Measurements from ENCODE around the gene UNC79.

UNC79 gene

DNA sequence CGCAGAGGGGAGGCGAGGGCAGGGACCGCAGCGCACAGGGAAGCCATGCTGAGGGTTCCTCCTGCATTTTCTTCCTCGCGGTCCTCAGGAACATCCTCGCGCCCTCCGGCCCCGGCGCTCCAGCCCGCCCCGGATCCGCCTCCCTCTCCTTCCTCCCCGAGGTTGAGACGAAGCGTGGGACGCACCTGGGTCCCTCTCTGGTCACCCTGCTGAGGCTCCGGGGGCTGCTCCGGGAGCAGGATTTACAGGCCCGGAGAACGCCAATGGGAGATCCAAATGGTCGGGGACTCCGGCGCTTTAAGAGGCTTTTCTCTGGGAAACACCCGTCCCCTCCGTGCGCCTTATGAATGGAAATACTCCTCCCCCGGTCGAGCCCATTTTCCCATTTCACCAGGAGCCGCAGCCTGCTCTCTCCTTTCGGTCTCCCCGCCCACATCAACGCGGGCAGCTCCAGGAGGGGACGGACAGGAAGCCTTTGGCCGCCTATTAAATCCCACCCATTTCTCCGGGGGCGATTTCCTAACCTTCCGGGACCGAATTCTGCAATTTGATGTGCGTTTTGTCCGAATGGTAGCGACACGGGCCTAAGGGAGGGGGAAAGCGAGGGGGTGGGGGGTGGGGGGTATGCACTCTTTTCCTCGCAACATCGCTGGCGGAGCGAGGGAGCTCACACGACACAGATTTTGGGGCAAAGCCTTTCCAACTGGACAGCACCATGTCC lies at the start of gene UNC79 (continued):
- TF ChIP-seq EGR2 (tag by site-specific recombination; IDR thresholded peaks at IDR 0.05; ENCODE audit: low read depth) (peak; percentile 33), ZBTB8A (tag by site-specific recombination; IDR thresholded peaks at IDR 0.05) (0 out of 2 replicates have a peak, but pooled peaks have one; percentile 9), GLIS2 (tag by site-specific recombination; IDR thresholded peaks at IDR 0.05) (0 out of 2 replicates have a peak, but pooled peaks have one; percentile 24), ZIC2 (tag by site-specific recombination; IDR thresholded peaks at IDR 0.05) (peak; percentile 37; the same call in 1 of the 2 replicates), IKZF3 (tag by site-specific recombination; IDR thresholded peaks at IDR 0.05) (0 out of 2 replicates have a peak, but pooled peaks have one; percentile 14), ZNF341 (tag by site-specific recombination; IDR thresholded peaks at IDR 0.05; ENCODE audit: low read depth) (peak; percentile 79)
- TF ChIP-seq, protein P1, sequence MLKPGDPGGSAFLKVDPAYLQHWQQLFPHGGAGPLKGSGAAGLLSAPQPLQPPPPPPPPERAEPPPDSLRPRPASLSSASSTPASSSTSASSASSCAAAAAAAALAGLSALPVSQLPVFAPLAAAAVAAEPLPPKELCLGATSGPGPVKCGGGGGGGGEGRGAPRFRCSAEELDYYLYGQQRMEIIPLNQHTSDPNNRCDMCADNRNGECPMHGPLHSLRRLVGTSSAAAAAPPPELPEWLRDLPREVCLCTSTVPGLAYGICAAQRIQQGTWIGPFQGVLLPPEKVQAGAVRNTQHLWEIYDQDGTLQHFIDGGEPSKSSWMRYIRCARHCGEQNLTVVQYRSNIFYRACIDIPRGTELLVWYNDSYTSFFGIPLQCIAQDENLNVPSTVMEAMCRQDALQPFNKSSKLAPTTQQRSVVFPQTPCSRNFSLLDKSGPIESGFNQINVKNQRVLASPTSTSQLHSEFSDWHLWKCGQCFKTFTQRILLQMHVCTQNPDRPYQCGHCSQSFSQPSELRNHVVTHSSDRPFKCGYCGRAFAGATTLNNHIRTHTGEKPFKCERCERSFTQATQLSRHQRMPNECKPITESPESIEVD (tag by site-specific recombination; IDR thresholded peaks at IDR 0.05): no peak

DNA sequence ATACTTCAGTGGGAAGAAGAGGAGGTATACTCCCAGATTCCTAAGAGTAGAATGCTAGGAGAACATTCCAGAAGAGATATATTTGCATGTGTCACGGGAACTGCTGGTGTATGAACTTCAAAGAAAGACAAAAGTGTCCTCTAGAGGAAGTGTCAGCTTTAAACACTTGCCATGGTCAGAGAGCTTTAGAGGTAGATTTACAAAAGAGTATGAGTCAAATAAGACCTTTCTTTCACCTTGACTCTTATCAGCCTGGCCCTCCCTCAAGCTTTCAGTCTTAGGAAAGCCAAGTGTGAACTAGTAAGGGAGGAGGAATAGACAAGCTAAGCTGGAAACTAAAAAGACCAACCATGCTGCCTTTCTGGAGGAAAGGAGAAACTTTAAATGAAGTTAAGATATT lies 49.1 kb upstream of the UNC79 start:
- no peak overlapping the region for H3K27ac ChIP-seq (ENCODE audit: extremely low read depth, low read depth, low read length)
- no peaks in the 10 kb centered on the region for H3K9me3 ChIP-seq (ENCODE audit: control insufficient read depth, insufficient read depth, low read depth, low read length)
- POLR2A ChIA-PET: no interaction called here
- H3K4me1 ChIP-seq (ENCODE audit: control insufficient read depth, insufficient read depth, low read length): no peaks in the 10 kb centered on the region
- CTCF ChIA-PET: no interaction called here
- H3K36me3 ChIP-seq (ENCODE audit: control insufficient read depth in 2 of 2, insufficient read depth in 1 of 2, low read length in 2 of 2): no peaks in the 10 kb centered on the region
- TF ChIP-seq, protein P2, sequence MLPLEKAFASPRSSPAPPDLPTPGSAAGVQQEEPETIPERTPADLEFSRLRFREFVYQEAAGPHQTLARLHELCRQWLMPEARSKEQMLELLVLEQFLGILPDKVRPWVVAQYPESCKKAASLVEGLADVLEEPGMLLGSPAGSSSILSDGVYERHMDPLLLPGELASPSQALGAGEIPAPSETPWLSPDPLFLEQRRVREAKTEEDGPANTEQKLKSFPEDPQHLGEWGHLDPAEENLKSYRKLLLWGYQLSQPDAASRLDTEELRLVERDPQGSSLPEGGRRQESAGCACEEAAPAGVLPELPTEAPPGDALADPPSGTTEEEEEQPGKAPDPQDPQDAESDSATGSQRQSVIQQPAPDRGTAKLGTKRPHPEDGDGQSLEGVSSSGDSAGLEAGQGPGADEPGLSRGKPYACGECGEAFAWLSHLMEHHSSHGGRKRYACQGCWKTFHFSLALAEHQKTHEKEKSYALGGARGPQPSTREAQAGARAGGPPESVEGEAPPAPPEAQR (tag by site-specific recombination; IDR thresholded peaks at IDR 0.05): no peak
- TF ChIP-seq ZNF311 (tag by site-specific recombination; IDR thresholded peaks at IDR 0.05; ENCODE audit: borderline replicate concordance): no peak
- no peak for TF ChIP-seq ZNF157 (tag by site-specific recombination; IDR thresholded peaks at IDR 0.05)
- no peak for TF ChIP-seq ZBTB20 (tag by site-specific recombination; IDR thresholded peaks at IDR 0.05)
- TF ChIP-seq, protein P3, sequence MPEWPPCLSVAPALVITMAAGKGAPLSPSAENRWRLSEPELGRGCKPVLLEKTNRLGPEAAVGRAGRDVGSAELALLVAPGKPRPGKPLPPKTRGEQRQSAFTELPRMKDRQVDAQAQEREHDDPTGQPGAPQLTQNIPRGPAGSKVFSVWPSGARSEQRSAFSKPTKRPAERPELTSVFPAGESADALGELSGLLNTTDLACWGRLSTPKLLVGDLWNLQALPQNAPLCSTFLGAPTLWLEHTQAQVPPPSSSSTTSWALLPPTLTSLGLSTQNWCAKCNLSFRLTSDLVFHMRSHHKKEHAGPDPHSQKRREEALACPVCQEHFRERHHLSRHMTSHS (tag by site-specific recombination; IDR thresholded peaks at IDR 0.05): no peak
- no peak for TF ChIP-seq ZNF174 (tag by site-specific recombination; IDR thresholded peaks at IDR 0.05)
- TF ChIP-seq, protein P4, sequence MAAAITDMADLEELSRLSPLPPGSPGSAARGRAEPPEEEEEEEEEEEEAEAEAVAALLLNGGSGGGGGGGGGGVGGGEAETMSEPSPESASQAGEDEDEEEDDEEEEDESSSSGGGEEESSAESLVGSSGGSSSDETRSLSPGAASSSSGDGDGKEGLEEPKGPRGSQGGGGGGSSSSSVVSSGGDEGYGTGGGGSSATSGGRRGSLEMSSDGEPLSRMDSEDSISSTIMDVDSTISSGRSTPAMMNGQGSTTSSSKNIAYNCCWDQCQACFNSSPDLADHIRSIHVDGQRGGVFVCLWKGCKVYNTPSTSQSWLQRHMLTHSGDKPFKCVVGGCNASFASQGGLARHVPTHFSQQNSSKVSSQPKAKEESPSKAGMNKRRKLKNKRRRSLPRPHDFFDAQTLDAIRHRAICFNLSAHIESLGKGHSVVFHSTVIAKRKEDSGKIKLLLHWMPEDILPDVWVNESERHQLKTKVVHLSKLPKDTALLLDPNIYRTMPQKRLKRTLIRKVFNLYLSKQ (tag by site-specific recombination; IDR thresholded peaks at IDR 0.05; ENCODE audit: borderline replicate concordance): no peak
- TF ChIP-seq, protein P5, sequence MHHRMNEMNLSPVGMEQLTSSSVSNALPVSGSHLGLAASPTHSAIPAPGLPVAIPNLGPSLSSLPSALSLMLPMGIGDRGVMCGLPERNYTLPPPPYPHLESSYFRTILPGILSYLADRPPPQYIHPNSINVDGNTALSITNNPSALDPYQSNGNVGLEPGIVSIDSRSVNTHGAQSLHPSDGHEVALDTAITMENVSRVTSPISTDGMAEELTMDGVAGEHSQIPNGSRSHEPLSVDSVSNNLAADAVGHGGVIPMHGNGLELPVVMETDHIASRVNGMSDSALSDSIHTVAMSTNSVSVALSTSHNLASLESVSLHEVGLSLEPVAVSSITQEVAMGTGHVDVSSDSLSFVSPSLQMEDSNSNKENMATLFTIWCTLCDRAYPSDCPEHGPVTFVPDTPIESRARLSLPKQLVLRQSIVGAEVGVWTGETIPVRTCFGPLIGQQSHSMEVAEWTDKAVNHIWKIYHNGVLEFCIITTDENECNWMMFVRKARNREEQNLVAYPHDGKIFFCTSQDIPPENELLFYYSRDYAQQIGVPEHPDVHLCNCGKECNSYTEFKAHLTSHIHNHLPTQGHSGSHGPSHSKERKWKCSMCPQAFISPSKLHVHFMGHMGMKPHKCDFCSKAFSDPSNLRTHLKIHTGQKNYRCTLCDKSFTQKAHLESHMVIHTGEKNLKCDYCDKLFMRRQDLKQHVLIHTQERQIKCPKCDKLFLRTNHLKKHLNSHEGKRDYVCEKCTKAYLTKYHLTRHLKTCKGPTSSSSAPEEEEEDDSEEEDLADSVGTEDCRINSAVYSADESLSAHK (tag by site-specific recombination; IDR thresholded peaks at IDR 0.05): no peak
- no peak for TF ChIP-seq ZNF600 (tag by site-specific recombination; IDR thresholded peaks at IDR 0.05)
- no peak for TF ChIP-seq ZNF558 (tag by site-specific recombination; IDR thresholded peaks at IDR 0.05)
- no peak for TF ChIP-seq ZNF510 (tag by site-specific recombination; IDR thresholded peaks at IDR 0.05; ENCODE audit: insufficient replicate concordance)
- no peak for TF ChIP-seq ZNF707 (tag by site-specific recombination; IDR thresholded peaks at IDR 0.05)
- TF ChIP-seq ZNF391 (tag by site-specific recombination; IDR thresholded peaks at IDR 0.05; ENCODE audit: borderline replicate concordance, low read depth): no peak
- TF ChIP-seq, protein P6, sequence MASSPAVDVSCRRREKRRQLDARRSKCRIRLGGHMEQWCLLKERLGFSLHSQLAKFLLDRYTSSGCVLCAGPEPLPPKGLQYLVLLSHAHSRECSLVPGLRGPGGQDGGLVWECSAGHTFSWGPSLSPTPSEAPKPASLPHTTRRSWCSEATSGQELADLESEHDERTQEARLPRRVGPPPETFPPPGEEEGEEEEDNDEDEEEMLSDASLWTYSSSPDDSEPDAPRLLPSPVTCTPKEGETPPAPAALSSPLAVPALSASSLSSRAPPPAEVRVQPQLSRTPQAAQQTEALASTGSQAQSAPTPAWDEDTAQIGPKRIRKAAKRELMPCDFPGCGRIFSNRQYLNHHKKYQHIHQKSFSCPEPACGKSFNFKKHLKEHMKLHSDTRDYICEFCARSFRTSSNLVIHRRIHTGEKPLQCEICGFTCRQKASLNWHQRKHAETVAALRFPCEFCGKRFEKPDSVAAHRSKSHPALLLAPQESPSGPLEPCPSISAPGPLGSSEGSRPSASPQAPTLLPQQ (tag by site-specific recombination; IDR thresholded peaks at IDR 0.05): no peak
- TF ChIP-seq, protein P7, sequence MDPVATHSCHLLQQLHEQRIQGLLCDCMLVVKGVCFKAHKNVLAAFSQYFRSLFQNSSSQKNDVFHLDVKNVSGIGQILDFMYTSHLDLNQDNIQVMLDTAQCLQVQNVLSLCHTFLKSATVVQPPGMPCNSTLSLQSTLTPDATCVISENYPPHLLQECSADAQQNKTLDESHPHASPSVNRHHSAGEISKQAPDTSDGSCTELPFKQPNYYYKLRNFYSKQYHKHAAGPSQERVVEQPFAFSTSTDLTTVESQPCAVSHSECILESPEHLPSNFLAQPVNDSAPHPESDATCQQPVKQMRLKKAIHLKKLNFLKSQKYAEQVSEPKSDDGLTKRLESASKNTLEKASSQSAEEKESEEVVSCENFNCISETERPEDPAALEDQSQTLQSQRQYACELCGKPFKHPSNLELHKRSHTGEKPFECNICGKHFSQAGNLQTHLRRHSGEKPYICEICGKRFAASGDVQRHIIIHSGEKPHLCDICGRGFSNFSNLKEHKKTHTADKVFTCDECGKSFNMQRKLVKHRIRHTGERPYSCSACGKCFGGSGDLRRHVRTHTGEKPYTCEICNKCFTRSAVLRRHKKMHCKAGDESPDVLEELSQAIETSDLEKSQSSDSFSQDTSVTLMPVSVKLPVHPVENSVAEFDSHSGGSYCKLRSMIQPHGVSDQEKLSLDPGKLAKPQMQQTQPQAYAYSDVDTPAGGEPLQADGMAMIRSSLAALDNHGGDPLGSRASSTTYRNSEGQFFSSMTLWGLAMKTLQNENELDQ (tag by site-specific recombination; IDR thresholded peaks at IDR 0.05; ENCODE audit: low read depth): no peak
- no peak for TF ChIP-seq ZNF660 (tag by site-specific recombination; IDR thresholded peaks at IDR 0.05)
- no peak for TF ChIP-seq ZNF514 (tag by site-specific recombination; IDR thresholded peaks at IDR 0.05)
- no peak overlapping the region for H3K4me3 ChIP-seq (ENCODE audit: low read depth, low read length)

Data from HEK293 (cell line).